ENCODE results near the gene ZYG11A. TPM values are rescaled to one million over a fixed set of nuclear protein-coding genes. Genes with fewer than 3 reads are reported as not detected.
A peak's percentile ranks its signal among the peaks of the same experiment; 100 is the strongest.
"Not testable (repeated sequence)": the region's sequence is repeated elsewhere in the genome, so short reads cannot be mapped to it uniquely, and the experiment has no call there.

The ZYG11A gene
- not detected for total RNA-seq
- long read RNA-seq: 0 reads

DNA sequence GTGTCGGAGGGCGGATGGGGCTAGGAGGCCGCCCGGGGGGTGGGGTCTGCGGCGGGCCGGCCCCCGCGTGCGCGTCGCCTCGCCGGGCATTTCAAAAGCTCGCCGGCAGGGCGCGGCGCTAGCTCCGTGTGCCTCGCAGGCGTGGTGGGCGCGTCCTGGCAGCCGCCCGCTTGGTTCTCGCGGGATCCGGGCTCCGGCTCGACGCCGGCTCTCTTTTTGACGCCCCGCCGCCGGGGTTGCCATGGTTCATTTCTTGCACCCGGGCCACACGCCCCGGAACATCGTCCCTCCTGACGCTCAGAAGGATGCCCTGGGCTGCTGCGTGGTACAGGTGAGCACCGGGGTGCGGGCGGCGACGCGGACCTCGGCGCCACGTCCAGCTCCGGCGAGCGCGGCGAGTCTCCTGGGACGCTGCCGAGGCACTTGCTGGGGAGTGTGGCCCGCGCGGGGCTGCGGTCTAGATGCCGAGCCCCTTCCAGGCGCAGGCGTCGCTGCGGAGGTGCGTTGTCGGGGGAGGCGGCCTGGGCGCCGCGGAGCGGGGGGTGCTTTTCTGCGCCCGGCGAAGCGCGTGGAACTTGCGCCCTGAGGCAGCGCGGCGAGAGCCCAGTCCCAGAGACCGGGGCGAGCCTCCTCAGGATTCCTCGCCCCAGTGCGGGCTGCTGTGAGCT, at the start of gene ZYG11A:
TSS of gene ZYG11A (plus strand) at position 118 of the 668 bp plus-strand sequence. CDS start at position 242, 124 bp downstream.
- intact Hi-C loops (cut with micrococcal nuclease): no loop called here
- DNase-seq (peak; percentile 73), ATAC-seq (peak; percentile 98)

DNA sequence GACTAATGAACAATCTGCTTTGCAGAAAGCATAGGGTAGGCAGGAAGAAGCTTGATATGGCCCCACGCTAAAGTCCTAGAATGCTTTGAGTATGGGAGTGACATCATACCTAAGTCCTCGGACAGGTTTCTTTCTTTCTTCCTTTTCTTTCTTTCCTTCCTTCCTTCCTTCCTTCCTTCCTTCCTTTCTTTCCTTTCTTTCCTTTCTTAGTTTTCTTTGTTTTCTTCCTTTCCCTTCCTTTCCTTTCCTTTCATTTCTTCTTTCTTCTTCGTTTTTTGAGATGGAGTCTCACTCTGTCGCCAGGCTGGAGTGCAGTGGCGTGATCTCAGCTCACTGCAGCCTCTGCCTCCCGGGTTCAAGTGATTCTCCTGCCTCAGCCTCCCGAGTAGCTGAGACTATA, 48.8 kb upstream of the ZYG11A start:
- intact Hi-C loops (cut with micrococcal nuclease); ATAC-seq; DNase-seq: not testable (repeated sequence)

DNA sequence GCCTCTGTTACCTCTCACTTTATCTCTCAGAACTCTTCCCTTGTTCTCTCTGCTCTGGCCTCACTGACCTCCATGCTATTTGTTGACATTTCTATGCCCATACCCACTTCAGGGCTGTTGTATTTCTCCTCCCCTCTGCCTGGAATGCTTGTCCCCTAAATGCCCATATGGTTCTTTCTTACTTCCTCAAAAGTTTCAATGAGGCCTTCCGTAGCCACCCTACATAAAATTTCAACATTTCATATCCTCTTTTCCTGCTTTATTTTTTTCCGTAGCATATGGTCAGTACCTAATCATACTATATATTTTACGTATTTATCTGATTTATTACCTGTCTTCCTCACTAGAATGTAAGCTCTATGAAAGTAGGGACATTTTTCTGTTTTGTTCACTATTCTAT, 47.1 kb upstream of the ZYG11A start:
- no peak for DNase-seq
- peak; percentile 41 for ATAC-seq
- intact Hi-C loops (cut with micrococcal nuclease): no loop called here

DNA sequence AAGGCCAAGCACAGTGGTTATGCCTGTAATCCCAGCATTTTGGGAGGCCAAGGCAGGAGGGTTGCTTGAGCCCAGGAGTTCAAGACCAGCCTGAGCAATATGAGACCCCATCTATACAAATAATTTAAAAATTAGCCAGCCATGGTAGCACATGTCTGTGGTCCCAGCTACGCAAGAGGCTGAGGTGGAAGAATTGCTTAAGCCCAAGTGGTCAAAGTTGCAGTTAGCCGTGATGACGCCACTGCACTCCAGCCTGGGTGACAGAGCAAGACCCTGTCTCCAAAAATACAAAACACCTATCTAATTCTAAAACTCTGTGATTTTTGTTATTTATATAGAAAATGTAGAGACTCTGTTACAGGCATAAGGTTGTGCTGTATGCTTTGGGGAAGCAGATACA, 44.2 kb upstream of the ZYG11A start:
- DNase-seq: no peak
- intact Hi-C loops (cut with micrococcal nuclease): no loop called here

DNA sequence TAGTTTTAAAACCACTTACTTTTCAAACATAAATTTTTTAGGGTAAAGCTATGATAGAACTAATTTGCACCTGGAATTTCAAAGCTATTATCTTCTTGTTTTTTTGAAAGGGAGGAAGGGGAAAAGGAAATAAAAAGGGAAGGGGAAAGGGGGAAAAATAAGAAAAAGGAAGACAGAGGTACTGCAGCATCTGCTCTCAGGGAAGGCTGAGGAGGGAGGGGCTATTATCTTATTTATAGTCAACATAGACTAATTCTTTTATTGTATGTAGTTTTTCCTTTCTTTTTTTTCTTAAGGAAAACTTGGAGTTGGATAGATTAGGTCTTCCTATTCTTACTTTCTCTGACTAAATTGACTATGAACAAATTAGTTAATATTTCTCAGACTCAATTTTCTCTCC, 41.5 kb upstream of the ZYG11A start:
- DNase-seq (no peak), ATAC-seq (no peak)
- intact Hi-C loops (cut with micrococcal nuclease): no loop called here

More for the DNA sequence above, 44.2 kb upstream of the ZYG11A start:
- no peak for ATAC-seq

DNA sequence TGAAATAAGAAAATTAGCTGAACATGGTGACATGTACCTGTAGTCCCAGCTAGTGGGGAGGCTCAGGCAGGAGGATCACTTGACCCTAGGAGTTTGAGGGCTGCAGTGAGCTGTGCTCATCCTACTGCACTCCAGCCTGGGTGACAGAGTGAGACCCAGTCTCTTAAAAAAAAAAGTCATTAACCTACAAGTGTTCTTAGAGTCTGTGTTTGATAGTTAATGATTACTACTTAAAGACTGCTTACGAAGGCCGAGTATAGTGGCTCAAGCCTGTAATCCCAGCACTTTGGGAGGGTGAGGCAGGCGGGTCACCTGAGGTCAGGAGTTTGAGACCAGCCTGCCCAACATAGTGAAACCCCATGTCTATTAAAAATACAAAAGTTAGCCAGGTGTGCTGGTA, 38.5 kb upstream of the ZYG11A start:
- DNase-seq; ATAC-seq; intact Hi-C loops (cut with micrococcal nuclease): not testable (repeated sequence)

DNA sequence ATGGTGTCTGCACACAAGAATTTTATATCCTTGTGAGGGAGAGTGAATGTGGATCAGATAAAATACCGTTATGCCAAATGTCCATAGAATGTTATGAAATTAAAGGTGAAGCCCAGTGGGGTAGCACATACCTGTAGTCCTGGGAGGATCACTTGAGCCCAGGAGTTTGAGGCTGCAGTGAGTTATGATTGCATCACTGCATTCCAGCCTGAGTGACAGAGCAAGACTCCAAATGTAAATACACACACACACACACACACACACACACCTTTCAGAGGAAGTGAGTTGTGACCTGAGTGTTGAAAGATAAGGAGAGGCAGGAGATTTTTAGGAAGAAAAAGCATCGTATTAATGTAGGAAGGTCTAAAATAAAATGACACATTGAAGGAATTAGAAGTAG, 28.1 kb upstream of the ZYG11A start:
- DNase-seq: no peak
- intact Hi-C loops (cut with micrococcal nuclease): no loop called here
- no peak for ATAC-seq

DNA sequence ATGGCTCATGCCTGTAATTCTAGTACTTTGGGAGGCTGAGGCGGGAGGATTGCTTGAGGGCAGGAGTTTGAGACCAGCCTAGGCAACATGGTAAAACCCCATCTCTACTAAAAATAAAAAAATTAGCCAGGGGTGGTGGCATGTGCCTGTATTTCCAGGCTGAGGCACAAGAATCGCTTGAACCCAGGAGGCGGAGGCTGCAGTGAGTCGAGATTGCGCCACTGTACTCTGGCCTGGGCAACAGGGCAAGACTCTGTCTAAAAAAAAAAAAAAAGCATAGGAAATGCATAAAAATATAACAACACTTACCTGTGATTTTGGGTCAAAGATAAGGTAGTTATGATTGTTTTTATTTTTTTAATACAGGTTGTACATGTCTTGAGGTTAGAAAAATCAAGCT, 21.7 kb upstream of the ZYG11A start:
- intact Hi-C loops (cut with micrococcal nuclease); ATAC-seq; DNase-seq: not testable (repeated sequence)

DNA sequence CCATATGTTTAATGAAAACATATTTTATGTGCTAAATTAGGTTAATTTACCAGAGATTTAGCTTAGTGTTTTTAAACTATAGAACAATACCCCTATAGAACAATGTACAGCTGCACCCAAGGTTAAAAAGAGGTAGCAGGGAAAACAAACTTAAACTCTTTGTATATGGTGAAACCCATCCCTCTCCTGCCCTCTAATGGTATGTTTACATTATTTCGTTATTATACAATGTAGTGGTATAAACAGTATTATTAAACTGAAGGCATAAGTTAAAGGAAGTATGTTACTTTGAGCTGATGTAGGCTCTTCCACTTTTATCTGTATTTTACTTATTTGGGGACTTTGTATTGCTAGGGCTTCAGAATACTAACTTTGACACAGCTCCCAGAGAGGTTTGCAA, 16.7 kb upstream of the ZYG11A start:
- DNase-seq: no peak
- ATAC-seq: no peak
- intact Hi-C loops (cut with micrococcal nuclease): no loop called here

DNA sequence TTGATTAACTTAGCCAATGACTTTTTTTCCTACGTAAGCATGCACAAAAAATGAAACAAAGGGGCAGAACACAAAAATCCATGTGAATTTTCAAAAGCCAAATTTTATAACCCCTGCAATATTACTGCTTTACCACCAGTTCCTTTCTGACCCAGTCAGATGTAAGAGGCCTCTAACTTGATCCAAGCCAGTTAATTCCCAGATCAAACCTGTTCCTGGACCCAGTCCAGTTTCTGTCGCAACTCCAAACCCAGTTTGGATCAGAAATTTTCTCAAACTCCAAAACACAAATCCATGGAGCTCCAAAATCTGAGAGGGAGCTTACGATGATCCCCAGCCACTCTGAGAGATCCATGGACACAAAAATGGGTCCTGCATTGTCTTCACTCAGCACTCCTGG, 7.8 kb upstream of the ZYG11A start:
- DNase-seq (no peak), ATAC-seq (no peak)
- intact Hi-C loops (cut with micrococcal nuclease): no loop called here

DNA sequence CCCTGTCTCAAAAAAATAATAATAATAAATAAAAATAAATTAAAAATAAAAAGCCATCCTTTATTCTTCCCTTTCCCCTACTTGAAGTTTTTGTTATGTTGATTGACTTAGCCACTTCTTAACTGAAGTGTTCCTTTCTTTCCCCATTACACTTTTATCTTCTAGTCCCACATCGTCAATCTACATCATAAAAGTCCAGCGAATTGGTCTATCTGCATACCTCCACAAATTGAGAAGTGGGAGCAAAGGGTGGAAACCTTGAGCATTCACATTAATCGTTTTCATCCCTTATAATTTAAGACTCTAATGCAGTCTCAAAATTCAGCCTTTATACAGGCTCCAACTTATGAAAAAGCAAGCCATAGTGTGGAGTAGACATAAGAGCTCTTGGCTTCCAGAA, 6.5 kb upstream of the ZYG11A start:
- no peak for DNase-seq
- ATAC-seq: no peak
- intact Hi-C loops (cut with micrococcal nuclease): no loop called here

DNA sequence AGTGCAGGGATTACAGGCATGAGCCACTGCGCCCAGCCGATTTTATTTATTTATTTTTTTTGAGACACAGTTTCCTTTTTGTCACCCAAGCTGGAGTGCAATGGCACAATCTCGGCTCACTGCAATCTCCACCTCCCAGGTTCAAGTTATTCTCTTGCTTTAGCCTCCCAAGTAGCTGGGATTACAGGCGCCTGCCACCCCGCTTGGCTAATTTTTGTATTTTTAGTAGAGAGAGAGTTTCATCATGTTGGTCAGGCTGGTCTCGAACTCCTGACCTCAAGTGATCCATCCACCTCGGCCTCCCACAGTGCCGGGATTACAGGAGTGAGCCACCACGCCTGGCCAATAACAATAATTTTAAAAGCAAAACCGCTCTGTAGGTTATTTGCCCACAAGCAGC, 3.4 kb upstream of the ZYG11A start:
- ATAC-seq; intact Hi-C loops (cut with micrococcal nuclease); DNase-seq: not testable (repeated sequence)

DNA sequence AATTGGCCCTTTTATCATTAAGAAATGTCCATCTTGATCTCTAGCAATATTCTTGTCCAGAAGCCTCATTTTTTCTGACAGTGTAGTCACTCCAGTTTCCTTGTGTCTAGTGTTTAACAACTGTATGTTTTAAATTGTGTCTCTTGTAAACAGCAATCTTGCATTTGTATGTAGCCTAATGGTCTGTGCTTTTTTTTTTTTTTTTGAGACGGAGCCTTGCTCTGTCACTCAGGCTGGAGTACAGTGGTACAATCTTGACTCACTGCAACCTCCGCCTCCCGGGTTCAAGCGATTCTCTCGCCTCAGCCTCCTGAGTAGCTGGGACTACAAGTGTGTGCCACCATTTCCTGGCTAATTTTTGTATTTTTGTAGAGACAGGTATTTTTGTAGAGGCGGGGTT, 2.6 kb downstream of the ZYG11A start:
- intact Hi-C loops (cut with micrococcal nuclease); DNase-seq; ATAC-seq: not testable (repeated sequence)

DNA sequence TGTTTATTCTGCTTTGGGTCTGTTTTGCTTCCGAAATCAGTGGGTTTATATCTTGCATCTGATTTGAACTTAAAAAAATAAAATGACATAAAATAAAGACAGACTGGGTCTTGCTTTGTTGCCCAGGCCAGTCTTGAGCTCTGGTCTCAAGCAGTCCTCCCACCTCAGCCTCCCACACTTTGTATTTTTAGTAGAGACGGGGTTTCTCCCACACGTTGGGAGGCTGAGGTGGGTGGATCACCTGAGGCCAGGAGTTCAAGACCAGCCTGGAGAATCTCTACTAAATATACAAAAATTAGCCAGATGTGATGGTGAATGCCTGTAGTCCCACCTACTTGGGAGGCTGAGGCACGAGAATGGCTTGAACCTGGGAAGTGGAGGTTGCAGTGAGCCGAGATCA, 5.9 kb downstream of the ZYG11A start:
- intact Hi-C loops (cut with micrococcal nuclease): no loop called here
- ATAC-seq (no peak), DNase-seq (no peak)

DNA sequence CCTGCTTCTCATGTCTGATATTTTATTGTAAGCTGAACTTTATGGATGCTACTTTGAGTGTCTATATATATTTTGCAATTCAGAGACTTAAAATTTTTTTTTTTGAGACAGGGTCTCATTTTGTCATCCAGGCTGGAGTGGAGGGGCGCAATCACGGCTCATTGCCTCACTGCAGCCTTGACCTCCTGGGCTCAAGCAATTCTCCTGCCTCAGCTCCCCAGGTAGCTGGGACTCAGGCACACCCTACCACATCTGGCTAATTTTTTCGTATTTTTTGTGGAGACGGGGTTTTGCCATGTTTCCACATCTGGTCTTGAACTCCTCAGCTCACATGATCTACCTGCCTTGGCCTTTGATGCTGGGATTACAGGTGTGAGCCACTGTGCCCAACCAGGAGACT, 8.4 kb downstream of the ZYG11A start:
- intact Hi-C loops (cut with micrococcal nuclease): no loop called here
- ATAC-seq: no peak
- no peak for DNase-seq

DNA sequence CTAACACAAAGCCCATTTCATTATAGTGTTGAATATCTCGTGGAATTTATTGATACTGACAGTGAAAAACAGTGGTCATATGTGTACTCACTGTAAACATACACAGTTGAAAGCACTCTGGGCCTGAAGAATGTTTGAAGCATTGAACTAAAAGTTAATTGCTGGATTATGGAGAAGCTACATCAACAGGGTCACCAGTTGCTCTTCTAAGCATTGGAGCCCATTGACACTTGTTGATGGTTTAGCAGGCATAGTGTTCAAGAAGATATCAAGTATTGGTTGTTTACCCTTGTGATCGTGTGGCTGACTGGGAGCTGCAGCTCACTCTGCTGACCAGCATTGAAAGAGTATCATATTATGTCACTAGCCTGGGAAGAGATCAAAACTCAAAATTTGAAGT, 10.3 kb downstream of the ZYG11A start:
- DNase-seq (no peak), ATAC-seq (no peak)
- intact Hi-C loops (cut with micrococcal nuclease): no loop called here

DNA sequence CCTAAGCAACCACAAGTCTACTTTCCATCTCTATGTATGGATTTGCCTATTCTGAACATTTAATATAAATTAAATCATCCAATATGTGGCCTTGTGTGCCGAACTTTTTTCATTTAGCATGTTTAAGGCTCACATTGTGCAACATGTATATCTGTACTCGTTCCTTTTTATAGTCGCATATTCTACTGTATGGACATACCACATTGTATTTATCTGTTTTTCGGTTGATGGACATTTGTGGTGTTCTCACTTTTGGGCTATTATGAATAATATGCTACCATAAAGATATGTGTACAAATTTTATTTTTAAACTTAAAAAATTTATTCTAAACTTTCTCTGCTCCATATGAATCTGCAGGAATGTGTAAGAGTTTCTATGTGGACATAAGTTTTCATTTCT, 13.0 kb downstream of the ZYG11A start:
- ATAC-seq (no peak), DNase-seq (no peak)
- intact Hi-C loops (cut with micrococcal nuclease): no loop called here

DNA sequence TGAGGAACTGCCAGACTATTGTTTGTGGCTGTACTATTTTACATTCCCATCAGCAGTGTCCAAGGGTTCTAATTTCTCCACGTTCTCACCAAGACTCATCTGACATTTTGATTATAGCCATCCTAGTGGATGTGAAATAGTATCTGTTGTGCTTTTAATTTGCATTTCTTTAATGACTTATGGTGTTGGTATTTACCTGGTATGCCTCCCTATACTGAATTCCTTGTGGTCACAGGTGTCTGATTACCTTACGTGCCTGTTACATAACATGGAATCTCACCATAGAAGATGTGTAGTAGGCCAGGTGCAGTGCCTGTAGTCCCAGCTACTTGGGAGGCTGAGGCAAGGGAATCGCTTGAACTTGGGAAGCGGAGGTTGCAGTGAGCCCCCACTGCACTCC, 13.5 kb downstream of the ZYG11A start:
- no peak for DNase-seq
- no peak for ATAC-seq
- intact Hi-C loops (cut with micrococcal nuclease): no loop called here

DNA sequence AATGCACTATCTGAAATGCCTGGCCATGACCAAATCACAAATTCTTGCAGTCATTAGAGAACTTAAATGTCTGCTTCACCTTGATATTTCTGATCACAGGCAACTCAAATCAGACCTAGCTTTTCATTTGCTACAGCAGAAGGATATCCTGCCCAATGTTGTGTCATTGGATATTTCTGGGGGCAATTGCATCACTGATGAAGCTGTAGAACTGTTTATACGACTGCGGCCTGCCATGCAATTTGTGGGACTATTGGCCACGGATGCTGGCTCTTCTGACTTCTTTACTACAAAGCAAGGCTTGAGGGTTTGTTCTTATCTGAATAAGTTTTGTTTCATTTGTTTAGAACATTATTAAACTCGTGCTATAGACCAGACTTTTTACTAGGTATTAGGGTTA, 14.9 kb downstream of the ZYG11A start:
- ATAC-seq (no peak), DNase-seq (no peak)
- intact Hi-C loops (cut with micrococcal nuclease): no loop called here

DNA sequence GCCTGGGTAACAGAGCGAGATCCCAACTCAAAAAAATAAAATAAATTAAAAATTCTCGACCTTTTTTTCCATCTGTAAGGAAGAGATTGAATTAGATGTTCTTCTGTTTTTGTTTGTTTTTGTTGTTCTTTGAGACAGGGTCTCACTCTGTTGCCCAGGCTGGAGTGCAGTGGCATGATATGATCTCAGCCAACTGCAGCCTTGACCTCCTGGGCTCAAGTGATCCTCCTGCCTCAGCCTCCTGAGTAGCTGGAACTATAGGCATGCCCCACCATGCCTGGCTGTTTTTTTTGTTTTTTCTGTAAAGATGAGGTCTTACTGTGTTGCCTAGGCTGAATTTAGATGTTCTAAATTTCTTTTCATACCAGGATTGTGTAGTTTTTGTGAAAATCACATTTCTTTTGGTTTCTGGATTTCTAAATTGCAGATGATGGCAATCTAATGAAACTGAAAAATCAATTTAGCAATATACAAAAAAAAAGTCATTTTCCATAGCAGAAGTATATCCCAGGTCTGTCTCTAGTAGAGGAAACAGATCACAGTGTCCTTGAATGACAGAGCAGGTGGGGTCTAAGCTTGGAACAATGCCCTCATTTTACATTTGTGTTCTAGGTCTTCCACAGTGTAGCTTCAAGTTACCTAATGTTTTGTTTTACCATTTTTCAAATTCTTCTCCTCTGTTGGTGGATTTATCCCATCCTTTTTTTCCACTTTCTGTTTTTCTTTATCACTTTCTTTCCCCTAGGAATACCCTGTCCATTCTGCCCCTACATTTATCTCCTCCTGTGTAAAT, 20.3 kb downstream of the ZYG11A start:
- DNase-seq: no peak
- intact Hi-C loops (cut with micrococcal nuclease): no loop called here
- ATAC-seq: no peak
